Ishikawa (cell line): ENCODE data around the gene ACSL5.

Experiments
- CEBPB ChIP-seq: IDR thresholded peaks from 2 replicates; pipeline ENCODE4 v1.6.1; 2012
- CREB1 ChIP-seq: IDR thresholded peaks from 2 replicates; pipeline ENCODE4 v1.6.1; 2012; ENCODE audit warnings: low read depth
- EGR1 ChIP-seq: IDR thresholded peaks from 2 replicates; pipeline ENCODE4 v1.6.1; 2012
- EP300 ChIP-seq: IDR thresholded peaks from 2 replicates; pipeline ENCODE4 v1.6.1; 2012; ENCODE audit warnings: borderline replicate concordance
- NFIC ChIP-seq: IDR thresholded peaks from 2 replicates; pipeline ENCODE4 v1.6.1; 2012
- RAD21 ChIP-seq: IDR thresholded peaks from 2 replicates; pipeline ENCODE4 v1.6.1; 2012; ENCODE audit warnings: low read depth
- TAF1 ChIP-seq: IDR thresholded peaks from 2 replicates; pipeline ENCODE4 v1.6.1; 2012; ENCODE audit warnings: low read depth, mild to moderate bottlenecking
- TCF12 ChIP-seq: IDR thresholded peaks from 2 replicates; pipeline ENCODE4 v1.6.1; 2012; ENCODE audit warnings: low read depth
- TEAD4 ChIP-seq: IDR thresholded peaks from 2 replicates; pipeline ENCODE4 v1.6.1; 2012
- YY1 ChIP-seq: IDR thresholded peaks from 2 replicates; pipeline ENCODE4 v1.6.1; 2012; ENCODE audit warnings: low read depth
- ZBTB7A ChIP-seq: IDR thresholded peaks from 2 replicates; pipeline ENCODE4 v1.6.1; 2012; ENCODE audit warnings: low read depth
- TF ChIP-seq, protein P1 (sequence below): IDR thresholded peaks from 2 replicates; pipeline ENCODE4 v1.6.1; 2012; ENCODE audit warnings: low read depth, mild to moderate bottlenecking
- TF ChIP-seq, protein P2 (sequence below): IDR thresholded peaks from 2 replicates; pipeline ENCODE4 v1.6.1; 2012
- TF ChIP-seq, protein P3 (sequence below): IDR thresholded peaks from 2 replicates; pipeline ENCODE4 v1.6.1; 2012

DNA sequence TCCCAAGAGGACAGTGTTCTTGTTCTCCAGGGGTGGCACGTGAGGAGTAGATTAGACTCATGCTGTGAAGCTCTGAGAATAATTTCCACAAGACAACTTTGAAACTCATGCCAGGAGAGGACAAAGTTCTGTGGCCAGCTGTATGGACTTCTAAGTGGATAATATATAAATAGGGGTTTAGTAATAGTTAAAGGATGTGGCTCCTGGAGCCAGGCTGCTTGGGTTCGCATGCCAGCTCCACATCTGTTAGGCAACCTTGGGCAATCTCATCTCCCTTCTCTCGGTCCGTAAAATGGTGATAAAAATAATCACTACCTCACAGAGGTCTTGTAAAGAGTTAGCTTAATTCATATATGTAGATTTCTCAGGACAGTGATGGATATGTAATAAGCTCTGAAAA lies 35.8 kb downstream of the ACSL5 start:
- TF ChIP-seq, protein P1, sequence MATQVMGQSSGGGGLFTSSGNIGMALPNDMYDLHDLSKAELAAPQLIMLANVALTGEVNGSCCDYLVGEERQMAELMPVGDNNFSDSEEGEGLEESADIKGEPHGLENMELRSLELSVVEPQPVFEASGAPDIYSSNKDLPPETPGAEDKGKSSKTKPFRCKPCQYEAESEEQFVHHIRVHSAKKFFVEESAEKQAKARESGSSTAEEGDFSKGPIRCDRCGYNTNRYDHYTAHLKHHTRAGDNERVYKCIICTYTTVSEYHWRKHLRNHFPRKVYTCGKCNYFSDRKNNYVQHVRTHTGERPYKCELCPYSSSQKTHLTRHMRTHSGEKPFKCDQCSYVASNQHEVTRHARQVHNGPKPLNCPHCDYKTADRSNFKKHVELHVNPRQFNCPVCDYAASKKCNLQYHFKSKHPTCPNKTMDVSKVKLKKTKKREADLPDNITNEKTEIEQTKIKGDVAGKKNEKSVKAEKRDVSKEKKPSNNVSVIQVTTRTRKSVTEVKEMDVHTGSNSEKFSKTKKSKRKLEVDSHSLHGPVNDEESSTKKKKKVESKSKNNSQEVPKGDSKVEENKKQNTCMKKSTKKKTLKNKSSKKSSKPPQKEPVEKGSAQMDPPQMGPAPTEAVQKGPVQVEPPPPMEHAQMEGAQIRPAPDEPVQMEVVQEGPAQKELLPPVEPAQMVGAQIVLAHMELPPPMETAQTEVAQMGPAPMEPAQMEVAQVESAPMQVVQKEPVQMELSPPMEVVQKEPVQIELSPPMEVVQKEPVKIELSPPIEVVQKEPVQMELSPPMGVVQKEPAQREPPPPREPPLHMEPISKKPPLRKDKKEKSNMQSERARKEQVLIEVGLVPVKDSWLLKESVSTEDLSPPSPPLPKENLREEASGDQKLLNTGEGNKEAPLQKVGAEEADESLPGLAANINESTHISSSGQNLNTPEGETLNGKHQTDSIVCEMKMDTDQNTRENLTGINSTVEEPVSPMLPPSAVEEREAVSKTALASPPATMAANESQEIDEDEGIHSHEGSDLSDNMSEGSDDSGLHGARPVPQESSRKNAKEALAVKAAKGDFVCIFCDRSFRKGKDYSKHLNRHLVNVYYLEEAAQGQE = no peak
- TF ChIP-seq TEAD4 (no peak), TAF1 (no peak), EP300 (no peak), YY1 (no peak), TCF12 (no peak), EGR1 (no peak), ZBTB7A (no peak), RAD21 (no peak), CEBPB (no peak), NFIC (no peak), CREB1 (no peak)
- TF ChIP-seq, protein P2, sequence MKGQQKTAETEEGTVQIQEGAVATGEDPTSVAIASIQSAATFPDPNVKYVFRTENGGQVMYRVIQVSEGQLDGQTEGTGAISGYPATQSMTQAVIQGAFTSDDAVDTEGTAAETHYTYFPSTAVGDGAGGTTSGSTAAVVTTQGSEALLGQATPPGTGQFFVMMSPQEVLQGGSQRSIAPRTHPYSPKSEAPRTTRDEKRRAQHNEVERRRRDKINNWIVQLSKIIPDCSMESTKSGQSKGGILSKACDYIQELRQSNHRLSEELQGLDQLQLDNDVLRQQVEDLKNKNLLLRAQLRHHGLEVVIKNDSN = no peak
- TF ChIP-seq, protein P3, sequence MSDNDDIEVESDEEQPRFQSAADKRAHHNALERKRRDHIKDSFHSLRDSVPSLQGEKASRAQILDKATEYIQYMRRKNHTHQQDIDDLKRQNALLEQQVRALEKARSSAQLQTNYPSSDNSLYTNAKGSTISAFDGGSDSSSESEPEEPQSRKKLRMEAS = no peak
